HG03108 (cell line): Measurements from ENCODE around the gene CDK19.
"Not testable (repeated sequence)": the region's sequence is repeated elsewhere in the genome, so short reads cannot be mapped to it uniquely, and the experiment has no call there.

ENCODE experiments used
- ATAC-seq: cut with Tn5 transposase; IDR thresholded peaks from one replicate; pipeline ENCODE4 v1.9.1; 2021; ENCODE audit warnings: moderate library complexity; ENCODE audit not compliant: unreplicated experiment

The CDK19 gene

GRCh38 chr6:110760589-110760988 is 54.7 kb downstream of the CDK19 start:
- ATAC-seq: no peak

DNA sequence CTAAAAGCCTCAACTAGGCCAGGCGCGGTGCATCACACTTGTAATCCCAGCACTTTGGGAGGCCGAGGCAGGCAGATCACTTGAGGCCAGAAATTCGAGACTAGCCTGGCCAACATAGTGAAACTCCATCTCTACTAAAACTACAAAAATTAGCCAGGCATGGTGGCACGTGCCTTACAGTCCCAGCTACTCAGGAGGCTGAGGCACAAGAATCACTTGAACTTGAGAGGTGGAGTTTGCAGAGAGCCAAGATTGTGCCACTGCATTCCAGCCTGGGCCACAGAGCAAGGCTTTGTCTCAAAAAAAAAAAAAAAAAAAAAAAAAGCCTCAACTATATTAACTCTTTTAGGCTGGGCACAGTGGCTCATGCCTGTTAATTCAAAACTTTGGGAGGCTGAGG is 55.2 kb downstream of the CDK19 start:
- ATAC-seq: not testable (repeated sequence)

DNA sequence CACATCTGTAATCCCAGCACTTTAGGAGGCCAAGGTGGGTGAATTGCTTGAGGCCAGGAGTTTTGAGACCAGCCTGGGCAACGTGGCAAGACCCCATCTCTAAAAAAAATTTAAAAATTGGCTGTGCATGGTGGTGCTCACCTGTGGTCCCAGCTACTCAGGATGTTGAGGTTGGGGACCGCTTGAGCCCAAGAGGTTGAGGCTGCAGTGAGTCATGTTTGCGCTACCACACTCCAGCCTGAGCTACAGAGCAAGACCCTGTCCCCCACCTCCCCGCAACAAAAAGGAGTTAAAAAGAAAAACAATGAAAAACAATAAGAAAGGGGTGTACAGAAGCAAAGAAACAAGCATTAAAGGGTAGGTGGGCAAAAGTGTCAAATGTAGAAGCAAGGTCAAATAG is 57.3 kb downstream of the CDK19 start:
- no peak for ATAC-seq

- ATAC-seq: peak; percentile 49
Measured at GRCh38 chr6:110756817-110757216, 58.5 kb downstream of the CDK19 start.

GRCh38 chr6:110755411-110755834 is 59.8 kb downstream of the CDK19 start:
- ATAC-seq: no peak

- not testable (repeated sequence) for ATAC-seq
Measured at GRCh38 chr6:110753936-110754668, 61.2 kb downstream of the CDK19 start.

DNA sequence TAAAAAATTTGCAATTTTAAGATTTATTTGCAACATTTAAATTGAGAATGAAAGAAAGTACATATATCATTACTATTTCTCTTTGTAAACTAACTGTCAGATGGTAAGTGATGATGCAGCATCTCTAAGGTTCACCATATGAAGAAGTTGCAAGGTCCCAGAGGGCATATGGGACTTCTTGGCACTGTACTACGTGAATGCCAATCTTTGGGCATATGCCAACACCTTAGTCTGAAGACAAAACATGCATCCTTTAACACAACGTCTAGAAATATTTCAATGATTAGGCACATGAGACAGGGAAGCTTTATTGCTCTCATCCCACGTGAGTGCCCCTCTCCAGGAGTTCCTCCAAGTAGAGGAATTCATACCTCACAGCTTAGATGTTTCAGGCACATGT is 66.8 kb downstream of the CDK19 start:
- no peak for ATAC-seq

- ATAC-seq: no peak
Measured at GRCh38 chr6:110746680-110747079, 68.6 kb downstream of the CDK19 start.

GRCh38 chr6:110744991-110745390 is 70.3 kb downstream of the CDK19 start:
- ATAC-seq: no peak

DNA sequence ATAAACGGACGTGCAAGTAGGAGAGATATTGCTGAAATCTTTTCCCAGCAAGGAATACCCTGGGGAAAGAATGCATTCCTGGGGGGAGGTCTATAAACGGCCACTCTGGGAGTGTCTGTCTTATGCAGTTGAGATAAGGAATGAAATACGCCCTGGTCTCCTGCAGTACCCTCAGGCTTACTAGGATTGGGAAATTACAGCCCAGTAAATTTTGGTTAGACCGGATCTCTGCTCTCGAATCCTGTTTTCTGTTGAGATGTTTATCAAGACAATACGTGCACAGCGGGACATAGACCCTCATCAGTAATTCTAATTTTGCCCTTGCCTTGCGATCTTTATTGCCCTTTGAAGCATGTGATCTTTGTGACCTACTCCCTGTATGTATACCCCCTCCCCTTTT is 72.7 kb downstream of the CDK19 start:
- ATAC-seq: not testable (repeated sequence)

DNA sequence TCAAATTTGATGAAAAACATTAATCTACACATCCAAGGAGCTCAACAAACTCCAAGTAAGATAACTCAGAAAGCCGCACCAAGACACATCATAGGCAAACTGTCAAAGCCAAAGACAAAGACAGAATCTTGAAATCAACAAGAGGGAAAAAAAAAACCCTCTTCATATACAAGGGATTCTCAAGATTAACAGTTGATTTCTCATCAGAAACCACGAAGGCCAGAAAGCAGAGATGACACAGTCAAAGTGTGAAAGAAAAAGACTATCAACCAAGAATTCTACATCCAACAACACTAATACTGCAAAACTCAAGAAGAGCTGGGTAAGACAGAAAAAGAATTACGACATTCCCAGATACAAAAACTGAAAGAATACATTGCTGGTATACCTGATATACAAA is 73.8 kb downstream of the CDK19 start:
- ATAC-seq: no peak

DNA sequence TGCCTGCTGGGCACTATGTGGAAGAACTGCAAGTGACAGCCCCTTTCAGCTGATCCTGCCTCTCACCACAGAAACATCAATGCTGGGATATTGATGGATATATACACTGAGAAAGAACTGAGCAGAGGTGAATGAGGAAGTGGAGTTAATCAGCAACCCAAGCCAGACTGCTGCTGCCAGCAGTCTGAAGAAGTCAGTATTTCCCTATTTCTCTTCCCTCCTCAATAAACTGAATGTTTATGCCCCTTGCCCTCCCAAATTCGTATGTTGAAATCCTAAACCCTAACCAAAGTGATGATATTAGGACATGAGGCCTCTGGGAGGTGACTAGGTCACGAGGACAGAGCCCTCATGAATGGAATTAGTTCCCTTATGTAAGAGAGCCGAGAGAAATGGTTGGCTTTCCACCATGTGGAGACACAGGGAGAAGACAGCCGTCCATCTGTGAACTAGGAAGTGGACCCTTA is 76.3 kb downstream of the CDK19 start:
- peak; percentile 77 for ATAC-seq

- ATAC-seq: no peak
Measured at GRCh38 chr6:110735666-110736065, 79.6 kb downstream of the CDK19 start.

- ATAC-seq: no peak
Measured at GRCh38 chr6:110731898-110732297, 83.4 kb downstream of the CDK19 start.

- ATAC-seq: no peak
Measured at GRCh38 chr6:110731196-110731595, 84.1 kb downstream of the CDK19 start.

- peak; percentile 89 for ATAC-seq
Measured at GRCh38 chr6:110728501-110728900, 86.8 kb downstream of the CDK19 start.

GRCh38 chr6:110723017-110723416 is 92.3 kb downstream of the CDK19 start:
- ATAC-seq: no peak

DNA sequence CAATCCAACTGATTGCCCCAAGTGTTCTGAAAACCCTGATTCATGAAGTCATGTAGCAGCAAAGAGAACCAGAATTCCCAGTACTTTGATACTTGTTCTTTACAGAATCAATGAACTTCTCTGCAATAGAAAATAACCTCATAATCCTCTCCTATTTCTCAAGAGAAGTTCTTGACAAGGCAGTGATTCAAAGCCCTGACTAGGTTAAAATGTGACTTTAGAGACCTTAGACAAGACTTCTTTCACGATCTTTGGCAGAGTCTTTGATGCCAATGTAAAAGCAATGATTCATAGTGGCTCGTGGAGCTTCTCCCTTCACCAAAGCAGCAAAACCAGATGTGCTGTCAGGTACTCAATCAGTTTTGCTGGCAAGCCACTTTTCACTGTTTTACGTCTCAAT is 95.2 kb downstream of the CDK19 start:
- no peak for ATAC-seq

DNA sequence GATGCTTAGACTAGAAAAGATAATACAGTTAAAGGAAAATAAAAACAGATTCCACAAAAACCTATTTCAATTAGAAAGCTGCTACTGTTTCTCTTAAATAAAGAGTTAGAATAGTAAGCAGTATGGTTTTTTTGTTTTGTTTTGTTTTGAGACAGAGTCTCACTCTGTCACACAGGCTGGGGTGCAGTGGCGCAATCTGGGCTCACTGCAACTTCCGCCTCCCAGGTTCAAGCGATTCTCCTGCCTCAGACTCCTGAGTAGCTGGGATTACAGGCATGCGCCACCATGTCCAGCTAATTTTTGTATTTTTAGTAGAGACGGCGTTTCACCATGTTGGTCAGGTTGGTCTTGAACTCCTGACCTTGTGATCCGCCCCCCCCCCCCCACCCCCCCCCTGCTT is 95.7 kb downstream of the CDK19 start:
- ATAC-seq: not testable (repeated sequence)

GRCh38 chr6:110714143-110714542 is 101.1 kb downstream of the CDK19 start:
- no peak for ATAC-seq

DNA sequence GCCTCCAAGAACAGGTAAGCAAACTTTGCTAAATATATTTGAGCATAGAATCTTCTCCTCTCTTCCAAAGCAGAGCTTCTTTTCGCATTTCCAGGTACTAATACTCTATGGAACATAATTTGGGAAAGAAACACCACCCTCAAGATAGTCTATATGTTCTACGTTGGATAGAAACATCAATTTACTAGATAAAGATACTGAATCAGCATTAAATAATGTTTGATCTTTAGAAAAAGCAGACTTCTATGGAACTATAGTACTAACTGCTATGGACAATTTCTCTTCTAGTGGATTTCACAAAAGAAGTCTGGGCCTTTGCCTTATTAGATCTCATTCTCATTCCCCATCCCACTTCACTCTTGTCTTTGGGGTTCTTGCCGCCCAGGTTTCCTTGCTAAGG is 103.0 kb downstream of the CDK19 start:
- no peak for ATAC-seq

DNA sequence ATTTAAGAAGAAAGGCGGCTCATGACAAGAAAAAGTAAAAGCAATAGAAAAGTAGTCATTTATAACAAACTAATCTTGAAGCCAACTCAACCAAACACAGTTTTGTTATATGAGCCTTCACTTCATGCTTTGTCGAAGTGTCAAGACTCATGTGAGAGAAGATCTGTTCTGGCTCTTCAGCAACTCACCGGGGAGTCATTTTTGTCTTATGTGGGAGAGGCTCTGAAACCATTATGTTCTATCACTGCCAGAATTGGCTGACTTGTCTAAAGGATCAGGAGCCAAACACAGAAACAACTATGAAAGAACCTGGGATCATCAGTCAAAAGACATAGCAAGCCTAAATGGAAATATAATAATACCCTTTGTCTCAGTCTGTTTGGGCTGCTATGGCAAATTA is 105.2 kb downstream of the CDK19 start:
- no peak for ATAC-seq
